ENCODE measurements around the gene AKT2.

GRCh38 chr19:40249781-40250180, 35.4 kb downstream of the AKT2 start:
- TF ChIP-seq JUN (IDR thresholded peaks at IDR 0.05) (no peak), POLR2A (IDR thresholded peaks at IDR 0.05; ENCODE audit: low read length) (no peak), HDAC2 (IDR thresholded peaks at IDR 0.05) (no peak), EP300 (IDR thresholded peaks at IDR 0.05) (no peak), CTCF (IDR thresholded peaks at IDR 0.05) (no peak), REST (IDR thresholded peaks at IDR 0.05) (no peak), JUNB (IDR thresholded peaks at IDR 0.05) (no peak), NR3C1 (IDR thresholded peaks at IDR 0.05) (no peak)
